Activated CD4-positive, alpha-beta T cell treated with anti-CD3 and anti-CD28 coated beads for 1 hour (primary cell): ENCODE measurements around the gene NRN1L.
A peak's percentile ranks its signal among the peaks of the same experiment; 100 is the strongest.
"Not testable (repeated sequence)": the region's sequence is repeated elsewhere in the genome, so short reads cannot be mapped to it uniquely, and the experiment has no call there.

Experiments
- DNase-seq: peaks from one replicate; pipeline ENCODE4 v3.0.0-alpha.2; 2020

NRN1L gene

DNA sequence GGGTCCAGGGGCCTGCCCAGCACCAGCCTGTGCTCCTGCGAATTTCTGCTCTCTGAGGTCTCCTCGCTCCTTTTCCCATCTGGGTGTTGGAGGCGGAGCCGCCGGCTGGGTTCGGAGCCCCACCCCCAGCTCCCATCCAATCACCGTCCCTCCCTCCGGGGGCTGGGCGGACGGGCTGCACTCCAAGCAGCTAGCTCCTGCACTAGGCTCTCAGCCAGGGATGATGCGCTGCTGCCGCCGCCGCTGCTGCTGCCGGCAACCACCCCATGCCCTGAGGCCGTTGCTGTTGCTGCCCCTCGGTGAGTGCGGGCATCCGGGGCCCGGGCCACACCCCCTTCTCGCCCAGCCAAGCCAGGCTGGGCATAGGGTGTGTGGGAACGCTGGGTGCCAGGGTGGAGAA lies at the start of gene NRN1L:
Gene NRN1L (plus strand): TSS at position 202 of the 400 bp plus-strand sequence. CDS start 19 bp downstream, at position 221.
- DNase-seq: no peak

DNA sequence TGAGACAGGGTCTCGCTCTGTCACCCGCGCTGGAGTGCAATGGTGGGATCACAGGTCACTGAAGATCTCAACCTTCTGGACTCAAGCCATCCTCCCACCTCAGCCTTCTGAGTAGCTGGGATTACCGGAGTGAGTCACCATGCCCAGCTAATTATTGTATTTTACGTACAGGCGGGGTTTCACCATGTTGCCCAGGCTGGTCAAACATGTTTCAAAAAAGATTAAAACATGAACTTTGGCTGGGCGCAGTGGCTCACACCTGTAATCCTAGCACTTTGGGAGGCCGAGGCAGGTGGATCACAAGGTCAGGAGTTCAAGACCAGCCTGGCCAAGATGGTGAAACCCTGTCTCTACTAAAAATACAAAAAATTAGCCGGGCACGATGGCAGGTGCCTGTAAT lies 47.5 kb upstream of the NRN1L start:
- DNase-seq: not testable (repeated sequence)

DNA sequence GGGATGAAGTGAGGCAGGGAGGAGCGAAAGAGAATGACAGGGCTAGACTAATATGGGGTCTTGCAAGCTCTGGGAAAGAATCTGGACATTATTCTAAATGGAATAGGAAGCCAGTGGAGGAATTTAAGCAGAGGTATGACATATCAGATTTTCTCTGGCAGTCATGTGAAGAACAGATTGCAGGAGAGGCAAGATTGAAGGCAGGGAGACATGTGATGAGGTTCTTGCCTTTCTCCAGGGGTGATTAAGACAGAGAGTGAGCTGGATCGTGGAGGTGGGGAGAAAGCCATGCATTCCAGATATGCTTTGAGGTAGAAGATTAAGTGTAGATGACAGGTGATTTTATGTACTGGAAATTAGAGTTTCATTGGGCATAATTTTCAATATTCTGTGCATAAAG lies 46.9 kb upstream of the NRN1L start:
- no peak for DNase-seq

DNA sequence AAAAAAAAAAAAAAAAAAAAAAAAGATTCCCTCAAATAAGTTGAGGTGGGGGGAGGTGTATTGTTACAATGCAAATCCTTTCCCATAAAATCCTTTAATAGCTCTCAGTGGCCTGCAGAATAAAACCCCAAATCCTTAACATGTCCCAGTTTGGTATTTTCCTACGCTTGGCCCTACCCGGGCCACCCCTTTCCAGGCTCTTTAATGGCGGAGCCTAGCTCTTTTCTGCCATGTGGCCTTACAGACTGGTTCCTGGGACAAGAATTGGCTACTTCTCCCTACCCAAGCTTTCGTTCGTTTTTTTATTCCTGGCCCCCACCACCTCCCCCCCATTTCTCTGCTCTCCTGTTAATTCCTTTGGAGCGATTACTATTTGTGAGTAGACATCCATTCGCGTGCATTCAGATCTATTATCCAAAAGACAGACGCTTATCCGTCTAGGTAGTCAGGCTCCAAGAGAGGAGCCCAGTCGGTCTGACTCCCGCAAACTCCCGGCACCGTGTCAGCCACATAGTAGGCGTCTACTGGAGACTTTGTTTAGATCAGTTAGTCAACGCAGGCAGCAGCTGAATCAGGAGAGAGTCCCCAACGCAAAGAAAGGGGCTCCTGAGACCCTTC lies 43.4 kb upstream of the NRN1L start:
- DNase-seq: no peak

DNA sequence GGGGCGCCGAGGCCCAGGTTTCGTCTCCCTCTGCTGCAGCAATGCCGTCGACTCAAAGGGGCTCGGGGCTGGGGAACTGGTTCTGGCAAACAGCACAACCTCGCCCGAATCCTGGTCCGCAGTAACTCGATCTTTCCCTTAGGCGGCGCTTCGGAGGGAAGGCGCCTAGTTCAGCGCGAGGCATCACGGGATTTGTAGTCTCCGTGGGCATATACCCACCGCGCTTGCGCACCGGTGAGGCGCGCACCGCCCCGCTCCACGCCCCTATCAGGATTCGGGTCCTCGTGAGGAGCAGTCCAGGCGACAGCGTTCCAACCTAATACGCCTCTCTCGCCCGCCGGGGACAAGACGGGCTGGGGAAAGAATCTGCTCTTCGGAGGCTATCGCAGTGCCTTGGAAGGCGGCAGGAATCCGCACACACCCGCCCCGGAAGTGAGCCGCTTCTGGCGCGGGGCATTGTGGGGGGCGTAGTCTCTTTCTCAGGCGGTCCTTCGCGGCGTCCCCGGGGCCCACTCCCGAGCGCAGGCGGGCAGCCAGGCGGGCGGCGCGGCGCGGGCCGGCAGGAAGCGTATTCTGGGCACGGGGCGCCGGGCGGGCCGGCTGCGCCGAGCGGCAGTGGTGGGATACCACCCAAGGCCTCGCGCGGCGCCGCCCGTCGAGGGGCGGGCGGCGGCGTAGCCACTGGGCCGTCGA lies 42.7 kb upstream of the NRN1L start, which contains the start of gene THAP11:
Gene THAP11 (plus strand): TSS at position 505 of the 693 bp plus-strand sequence. CDS start 235 bp downstream, outside the sequence.
- DNase-seq: peak; percentile 89

DNA sequence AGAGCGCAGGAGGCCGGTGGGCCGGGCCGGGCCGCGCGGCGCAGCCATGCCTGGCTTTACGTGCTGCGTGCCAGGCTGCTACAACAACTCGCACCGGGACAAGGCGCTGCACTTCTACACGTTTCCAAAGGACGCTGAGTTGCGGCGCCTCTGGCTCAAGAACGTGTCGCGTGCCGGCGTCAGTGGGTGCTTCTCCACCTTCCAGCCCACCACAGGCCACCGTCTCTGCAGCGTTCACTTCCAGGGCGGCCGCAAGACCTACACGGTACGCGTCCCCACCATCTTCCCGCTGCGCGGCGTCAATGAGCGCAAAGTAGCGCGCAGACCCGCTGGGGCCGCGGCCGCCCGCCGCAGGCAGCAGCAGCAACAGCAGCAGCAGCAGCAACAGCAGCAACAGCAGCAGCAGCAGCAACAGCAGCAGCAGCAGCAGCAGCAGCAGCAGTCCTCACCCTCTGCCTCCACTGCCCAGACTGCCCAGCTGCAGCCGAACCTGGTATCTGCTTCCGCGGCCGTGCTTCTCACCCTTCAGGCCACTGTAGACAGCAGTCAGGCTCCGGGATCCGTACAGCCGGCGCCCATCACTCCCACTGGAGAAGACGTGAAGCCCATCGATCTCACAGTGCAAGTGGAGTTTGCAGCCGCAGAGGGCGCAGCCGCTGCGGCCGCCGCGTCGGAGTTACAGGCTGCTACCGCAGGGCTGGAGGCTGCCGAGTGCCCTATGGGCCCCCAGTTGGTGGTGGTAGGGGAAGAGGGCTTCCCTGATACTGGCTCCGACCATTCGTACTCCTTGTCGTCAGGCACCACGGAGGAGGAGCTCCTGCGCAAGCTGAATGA lies 42.0 kb upstream of the NRN1L start:
- peak; percentile 42 for DNase-seq

DNA sequence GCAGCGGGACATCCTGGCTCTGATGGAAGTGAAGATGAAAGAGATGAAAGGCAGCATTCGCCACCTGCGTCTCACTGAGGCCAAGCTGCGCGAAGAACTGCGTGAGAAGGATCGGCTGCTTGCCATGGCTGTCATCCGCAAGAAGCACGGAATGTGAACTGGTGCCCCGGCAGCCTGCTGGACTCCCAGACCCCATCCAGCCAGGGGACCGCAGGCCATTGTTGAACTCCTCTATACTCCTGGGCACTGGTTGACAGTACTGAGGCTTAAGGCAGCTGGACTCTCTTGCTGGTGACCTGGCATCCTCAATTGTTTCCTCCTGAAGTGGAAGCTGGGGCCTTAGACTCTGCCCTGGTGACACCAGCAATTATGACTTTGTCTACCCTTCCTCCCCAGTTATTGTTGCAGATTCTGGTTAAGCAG lies 41.3 kb upstream of the NRN1L start:
- peak; percentile 30 for DNase-seq

DNA sequence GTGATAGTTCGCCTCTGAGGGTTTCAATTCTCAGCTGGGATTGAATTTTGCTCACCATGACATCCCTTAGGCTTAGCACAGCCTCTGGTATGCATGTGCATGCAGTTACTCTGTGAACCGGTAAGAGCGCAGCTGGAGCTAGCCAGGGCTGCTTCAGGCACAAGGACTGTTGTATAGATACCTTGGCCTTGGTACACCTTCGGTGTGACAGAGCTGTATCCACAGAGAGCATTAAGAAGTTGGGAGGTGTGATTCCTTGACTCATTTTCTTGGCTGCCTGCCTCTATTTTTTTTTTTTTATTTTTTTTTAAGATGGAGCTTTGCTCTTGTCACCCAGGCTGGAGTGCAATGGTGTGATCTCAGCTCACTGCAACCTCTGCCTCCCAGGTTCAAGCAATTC lies 40.2 kb upstream of the NRN1L start:
- no peak for DNase-seq

DNA sequence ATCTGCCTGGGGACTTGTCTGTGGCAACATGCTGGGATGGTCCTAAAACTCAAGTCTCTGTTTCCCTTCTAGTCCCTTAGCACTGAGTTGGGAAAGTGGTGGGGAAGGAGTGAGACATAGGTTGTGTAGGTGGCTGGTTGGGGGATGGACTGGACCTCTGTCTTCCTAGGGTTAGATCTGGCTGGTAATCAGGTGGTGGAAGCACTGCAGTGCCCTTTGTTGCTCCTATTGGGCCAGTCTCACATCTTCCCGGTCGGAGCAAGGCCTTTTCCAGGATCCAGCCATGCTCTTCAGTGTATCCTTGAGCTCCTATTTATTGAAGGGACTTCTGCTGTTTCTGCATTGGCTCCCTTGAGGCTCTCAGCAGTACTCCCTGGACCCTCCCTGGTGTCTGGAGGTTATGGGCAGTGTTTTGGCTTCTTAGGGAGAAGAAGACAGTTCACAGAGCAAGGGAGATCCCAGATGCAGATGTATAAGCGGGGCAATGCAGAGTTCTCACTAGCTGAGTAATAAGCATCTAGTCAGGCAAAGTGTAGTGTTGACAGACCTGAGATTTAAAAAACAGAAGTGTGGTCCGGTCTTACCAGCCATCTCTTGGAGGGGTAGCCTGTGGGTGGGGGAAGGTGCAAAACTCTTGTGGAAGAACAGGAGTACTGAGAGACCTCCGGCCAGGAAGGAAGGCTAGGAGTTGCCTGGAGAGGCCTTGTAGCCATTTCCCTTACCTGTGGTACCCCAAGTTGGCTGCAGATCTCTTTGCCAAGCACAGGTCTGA lies 39.2 kb upstream of the NRN1L start:
- no peak for DNase-seq

DNA sequence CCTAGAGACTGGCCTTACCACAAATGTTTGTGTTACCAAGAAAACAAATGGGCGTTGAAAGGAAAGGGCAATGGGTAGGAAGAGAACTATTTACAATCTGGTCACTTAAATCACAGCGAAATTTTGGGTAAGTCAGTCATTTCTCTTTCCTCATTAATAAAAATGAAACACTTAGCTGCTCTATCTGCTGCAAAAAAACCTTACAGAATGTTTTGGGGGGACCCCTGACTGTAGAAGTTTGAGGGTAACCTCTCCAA lies 38.7 kb upstream of the NRN1L start:
- no peak for DNase-seq

DNA sequence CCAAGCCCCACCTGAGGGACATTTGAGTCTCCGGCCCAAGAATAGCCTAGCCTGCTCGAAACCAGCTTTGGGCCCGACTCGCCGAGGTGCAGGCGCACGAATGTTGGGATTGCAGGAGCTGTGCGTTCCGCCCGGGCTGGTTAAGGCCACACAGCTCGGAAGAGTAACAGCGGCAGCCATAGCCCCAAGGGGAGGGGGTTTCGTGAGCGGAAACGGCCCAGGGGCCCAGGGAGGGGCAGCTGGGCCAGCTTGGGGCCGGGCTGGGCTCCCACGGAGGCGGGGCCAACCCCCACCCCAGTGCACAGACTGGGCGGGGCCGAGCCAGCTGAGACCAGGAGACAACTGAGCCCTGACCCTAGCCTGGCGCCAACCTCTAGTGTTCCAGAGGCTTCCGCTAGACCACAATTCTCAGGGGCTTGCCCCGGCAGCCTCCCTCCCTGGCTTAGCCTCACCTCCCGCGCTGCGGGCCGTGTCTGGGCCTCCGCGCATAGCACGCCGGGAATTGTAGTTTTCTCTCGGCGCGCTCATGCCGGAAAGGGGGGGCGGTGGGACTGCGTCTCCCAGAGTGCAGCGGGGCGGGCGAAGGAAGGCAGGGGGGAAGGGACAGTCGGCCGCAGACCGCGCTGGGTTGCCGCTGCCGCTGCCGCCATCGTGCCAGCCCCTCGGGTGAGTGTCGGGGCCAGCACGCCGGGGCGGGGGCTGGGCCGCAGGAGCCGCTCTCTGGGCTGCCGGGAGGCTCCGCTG lies 38.2 kb upstream of the NRN1L start, which contains the start of gene NUTF2:
Gene NUTF2 (plus strand): TSS at position 614 of the 744 bp plus-strand sequence. CDS start 18,198 bp downstream, outside the sequence.
- peak; percentile 92 for DNase-seq

DNA sequence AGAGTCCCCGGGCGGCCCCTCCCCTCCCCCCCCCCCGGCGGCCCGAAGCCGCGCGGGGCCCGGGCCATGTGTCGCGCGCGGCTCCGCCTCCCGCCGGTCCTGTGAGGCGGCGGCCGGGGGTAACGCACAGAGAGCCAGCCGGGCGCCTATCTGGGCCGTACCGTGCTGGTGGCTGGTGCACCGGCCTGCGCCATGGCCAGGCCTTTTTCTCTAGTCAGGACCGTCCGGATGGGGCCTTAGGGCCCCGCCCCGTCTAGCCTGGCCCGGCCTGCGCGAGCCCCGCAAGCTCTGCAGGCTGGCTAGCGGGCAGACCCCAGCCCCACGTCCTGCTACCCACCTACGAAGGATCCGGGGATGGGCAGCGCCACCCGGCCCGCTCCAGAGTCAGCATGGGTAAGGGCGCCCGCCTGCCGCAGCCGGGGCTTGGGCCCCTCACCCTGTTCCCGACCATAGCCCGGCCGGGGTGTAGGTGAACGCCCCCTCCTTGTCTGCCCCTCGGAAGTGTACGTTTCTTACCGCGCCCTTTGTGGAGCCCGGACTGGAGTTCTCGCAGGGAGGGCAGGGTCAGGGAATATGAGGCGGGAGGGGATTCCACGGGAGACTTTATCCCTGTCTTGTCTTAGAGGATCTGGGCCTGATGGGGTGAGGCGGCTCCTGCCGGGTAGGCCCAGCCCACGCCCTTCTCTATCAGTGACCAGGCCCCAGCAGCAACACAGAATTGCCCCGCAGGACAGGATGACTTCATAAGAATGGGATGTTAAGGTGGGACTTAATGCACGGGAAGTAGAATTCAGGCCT lies 37.4 kb upstream of the NRN1L start, which contains the start of gene CENPT:
Gene CENPT (minus strand): TSS at position 630 of the 798 bp plus-strand sequence. CDS start 13,834 bp downstream, outside the sequence.
- DNase-seq: peak; percentile 11

DNA sequence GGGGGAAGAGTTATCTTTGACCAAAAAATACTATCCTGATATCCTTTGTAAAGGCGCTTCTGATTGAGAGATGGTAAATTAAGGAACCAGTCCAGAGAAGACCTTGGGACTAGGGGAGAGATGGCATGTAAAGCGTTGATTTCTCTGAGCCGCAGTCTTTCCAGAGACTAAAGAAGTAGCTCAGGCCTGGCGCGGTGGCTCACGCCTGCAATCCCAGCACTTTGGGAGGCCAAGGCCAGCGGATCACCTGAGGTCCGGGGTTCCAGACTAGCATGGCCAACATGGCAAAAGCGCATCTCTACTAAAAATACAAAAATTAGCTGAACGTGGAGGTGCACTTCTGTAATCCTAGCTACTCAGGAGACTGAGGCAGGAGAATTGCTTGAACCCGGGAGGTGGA lies 36.6 kb upstream of the NRN1L start:
- no peak for DNase-seq

DNA sequence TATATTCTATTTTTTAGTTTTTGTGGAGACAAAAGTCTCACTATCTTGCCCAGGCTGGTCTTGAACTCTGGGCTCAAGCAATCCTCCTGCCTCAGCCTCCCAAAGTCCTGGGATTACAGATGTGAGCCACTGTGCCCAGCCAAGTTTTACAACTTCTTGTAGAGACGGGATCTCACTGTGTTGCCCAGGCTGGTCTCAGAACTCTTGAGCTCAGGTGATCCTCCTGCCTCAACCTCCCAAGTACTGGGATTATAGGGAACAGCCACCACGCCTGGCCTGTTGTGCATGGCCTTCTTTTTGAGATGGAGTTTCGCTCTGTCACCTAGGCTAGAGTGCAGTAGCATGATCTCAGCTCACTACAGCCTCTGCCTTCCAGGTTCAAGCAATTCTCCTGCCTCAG lies 31.0 kb upstream of the NRN1L start:
- DNase-seq: no peak

DNA sequence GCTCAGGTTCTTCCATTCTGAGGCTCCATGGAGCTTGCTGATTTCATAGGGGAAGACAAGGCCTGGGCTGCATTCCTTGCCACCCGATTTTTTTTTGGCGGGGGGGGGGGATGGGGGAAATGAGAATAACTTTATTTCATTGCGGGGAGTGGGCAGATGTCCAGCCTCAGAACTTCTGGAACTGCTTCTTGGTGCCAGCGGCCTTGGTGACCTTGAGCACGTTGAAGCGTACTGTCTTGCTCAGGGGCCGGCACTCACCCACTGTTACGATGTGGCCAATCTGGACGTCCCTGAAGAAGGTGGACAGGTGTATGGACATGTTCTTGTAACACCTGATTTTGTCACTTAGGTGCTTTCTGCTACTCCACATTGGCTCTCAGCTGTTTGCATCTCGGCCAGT lies 28.9 kb upstream of the NRN1L start:
- no peak for DNase-seq

DNA sequence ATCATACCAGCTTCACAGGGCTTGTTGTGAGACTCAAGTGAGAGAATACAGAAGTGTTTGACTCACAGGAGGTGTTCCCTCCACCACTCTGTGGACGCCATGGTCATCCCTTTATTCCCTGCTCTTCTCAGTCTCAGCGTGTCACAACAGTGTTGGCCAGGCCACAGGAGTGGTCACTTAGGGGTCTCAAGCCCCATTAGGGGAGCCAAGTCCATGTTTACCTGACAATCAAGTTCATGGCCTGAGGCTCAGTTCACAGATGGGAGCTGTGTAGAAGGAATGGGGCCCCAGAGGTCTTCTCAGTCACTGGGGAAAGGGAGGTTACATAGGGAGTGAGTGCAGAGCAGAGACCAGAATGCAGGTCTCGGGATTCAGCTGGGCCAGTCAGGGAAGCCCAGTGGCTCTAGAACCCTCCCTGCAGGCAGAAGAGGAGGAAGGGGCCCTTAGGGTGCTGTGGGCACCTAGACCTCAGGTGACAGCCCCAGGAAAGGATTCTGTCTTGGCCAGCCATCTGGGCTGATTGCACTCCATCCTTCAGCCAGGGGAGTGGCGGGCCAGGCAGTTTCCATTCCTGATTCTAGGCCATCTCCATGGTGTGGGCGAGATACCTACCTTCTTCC lies 27.6 kb upstream of the NRN1L start:
- DNase-seq: no peak

DNA sequence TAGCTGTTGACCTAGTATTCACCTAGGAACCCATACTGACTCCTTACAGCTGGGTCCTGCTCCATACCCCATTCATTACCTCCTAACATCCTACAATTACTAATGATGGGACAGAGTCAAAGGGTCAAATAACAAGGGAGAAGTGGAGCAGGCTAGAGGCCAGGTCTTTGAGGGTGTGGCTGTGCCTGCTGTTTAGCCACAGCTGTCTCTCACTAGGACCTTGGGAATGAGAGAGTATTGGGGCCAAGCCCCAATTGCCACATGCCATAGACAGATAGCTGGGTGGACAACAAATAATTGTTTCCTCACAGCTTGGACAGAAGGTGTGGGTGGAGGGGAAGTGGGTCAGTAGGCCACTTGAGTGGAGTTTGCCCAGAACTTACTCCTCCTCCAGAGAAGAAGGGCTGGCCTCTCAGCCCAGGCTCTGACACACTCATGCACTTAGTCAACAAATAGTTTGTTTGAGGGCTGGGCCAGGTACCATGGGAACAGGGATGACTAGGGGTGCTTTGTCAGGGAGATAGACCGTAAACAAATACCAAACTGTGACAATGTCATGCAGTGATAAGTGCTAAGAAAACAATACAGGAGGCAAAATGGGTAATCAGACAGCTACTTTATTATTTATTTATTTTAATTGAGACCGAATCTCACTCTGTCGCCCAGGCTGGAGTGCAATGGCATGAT lies 27.0 kb upstream of the NRN1L start:
- no peak for DNase-seq

DNA sequence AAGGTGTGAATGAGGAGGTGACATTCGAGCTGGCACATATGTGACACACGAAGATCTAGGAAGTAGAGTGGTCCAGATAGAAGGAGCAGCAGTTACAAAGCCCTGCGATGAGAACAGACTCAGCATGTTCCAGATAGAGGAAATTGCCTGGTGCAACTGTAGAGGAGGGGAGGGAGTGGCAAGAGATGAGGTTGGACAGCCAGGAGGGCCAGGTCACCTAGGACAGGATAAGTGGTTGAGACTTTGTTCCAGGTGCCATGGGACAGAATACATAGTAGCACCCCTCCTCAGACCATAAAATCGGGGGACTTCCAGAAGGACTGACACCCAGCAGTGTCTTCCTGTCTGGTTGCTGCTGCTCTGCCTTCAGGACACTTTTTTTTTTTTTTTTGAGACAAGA lies 26.2 kb upstream of the NRN1L start:
- no peak for DNase-seq

DNA sequence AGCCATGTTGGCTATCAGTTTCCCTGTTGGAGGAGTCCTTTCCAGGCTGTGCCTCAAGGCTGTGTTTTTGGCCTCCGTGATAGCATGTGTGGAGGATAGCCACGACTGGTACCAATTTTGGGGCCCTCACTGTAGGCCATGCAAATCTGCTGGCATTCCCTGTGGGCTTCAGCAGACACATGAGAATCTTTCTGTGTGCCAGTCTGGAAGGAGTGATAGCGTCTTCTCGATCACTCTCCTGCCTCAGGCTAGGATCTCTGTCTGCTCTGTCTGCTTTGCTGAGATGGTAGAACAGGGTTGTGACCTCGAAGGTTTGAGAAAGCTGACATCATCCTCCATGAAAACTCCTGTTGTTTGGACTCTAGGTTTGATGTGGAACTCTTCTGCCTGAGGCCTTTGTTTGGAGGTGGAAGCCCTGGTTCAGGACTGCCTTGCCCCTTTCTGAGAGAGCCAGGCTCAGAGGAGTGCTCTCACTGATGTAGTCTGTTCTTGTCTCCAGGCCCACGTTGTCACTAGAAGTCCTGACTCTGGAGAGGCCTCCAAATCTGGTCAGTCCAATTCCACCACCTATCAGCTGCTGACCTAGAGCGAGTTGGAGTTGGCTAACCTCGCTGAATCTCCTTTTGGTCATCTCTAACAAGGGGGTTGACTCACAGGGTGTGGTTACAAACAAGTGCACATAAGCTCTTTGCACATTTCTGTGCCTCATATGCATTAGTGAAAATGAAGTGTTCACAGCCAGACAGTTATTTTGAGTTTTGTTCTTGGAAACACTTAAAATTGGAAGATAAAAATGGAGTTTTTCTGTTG lies 23.9 kb upstream of the NRN1L start:
- no peak for DNase-seq
